Activated CD4-positive, alpha-beta T cell treated with anti-CD3 and anti-CD28 coated beads, Interleukin-2, amount 50 U/mL, for 1 hour (primary cell): ENCODE results near the gene ATXN7L3.
A peak's percentile ranks its signal among the peaks of the same experiment; 100 is the strongest.

Experiments used
- DNase-seq: peaks from one replicate; pipeline ENCODE4 v3.0.0-alpha.2; 2020

ATXN7L3 gene

GRCh38 chr17:44198721-44199552, 747 bp downstream of the ATXN7L3 start:
- DNase-seq: peak; percentile 45

- peak; percentile 50 for DNase-seq
Measured at GRCh38 chr17:44197980-44198720, 1.5 kb downstream of the ATXN7L3 start.

GRCh38 chr17:44197107-44197506, 2.6 kb downstream of the ATXN7L3 start:
- DNase-seq: no peak

GRCh38 chr17:44193326-44194084, 6.2 kb downstream of the ATXN7L3 start:
- no peak for DNase-seq

- DNase-seq: no peak
Measured at GRCh38 chr17:44192750-44193149, 6.9 kb downstream of the ATXN7L3 start.

- DNase-seq: no peak
Measured at GRCh38 chr17:44191941-44192496, 7.7 kb downstream of the ATXN7L3 start.

GRCh38 chr17:44191369-44191768, 8.3 kb downstream of the ATXN7L3 start:
- DNase-seq: no peak

GRCh38 chr17:44190481-44190880, 9.2 kb downstream of the ATXN7L3 start:
- DNase-seq: no peak

GRCh38 chr17:44188576-44189403, 10.9 kb downstream of the ATXN7L3 start:
- no peak for DNase-seq

GRCh38 chr17:44187131-44187899, 12.4 kb downstream of the ATXN7L3 start:
- peak; percentile 32 for DNase-seq

GRCh38 chr17:44186307-44187130, 13.2 kb downstream of the ATXN7L3 start, which contains the start of gene TMUB2:
Gene TMUB2 (plus strand): TSS chr17:44186972. CDS start chr17:44187709, 737 bp downstream.
- DNase-seq: peak; percentile 100

- no peak for DNase-seq
Measured at GRCh38 chr17:44184212-44184810, 15.4 kb downstream of the ATXN7L3 start.

GRCh38 chr17:44183024-44183423, 16.7 kb downstream of the ATXN7L3 start:
- DNase-seq: no peak

- DNase-seq: no peak
Measured at GRCh38 chr17:44178133-44178532, 21.6 kb downstream of the ATXN7L3 start.

GRCh38 chr17:44177640-44178039, 22.0 kb downstream of the ATXN7L3 start:
- DNase-seq: no peak

GRCh38 chr17:44176671-44177501, 22.8 kb downstream of the ATXN7L3 start:
- DNase-seq: no peak

GRCh38 chr17:44176257-44176656, 23.4 kb downstream of the ATXN7L3 start:
- no peak for DNase-seq

GRCh38 chr17:44174427-44174826, 25.3 kb downstream of the ATXN7L3 start:
- no peak for DNase-seq

GRCh38 chr17:44171931-44172455, 27.7 kb downstream of the ATXN7L3 start:
- no peak for DNase-seq
